ENCODE results near the gene SCARB1. TPM values are rescaled to one million over a fixed set of nuclear protein-coding genes. Genes with fewer than 3 reads are reported as not detected.

The SCARB1 gene
- total RNA-seq, 1 experiment from 2014 or later: 31.3 TPM

DNA sequence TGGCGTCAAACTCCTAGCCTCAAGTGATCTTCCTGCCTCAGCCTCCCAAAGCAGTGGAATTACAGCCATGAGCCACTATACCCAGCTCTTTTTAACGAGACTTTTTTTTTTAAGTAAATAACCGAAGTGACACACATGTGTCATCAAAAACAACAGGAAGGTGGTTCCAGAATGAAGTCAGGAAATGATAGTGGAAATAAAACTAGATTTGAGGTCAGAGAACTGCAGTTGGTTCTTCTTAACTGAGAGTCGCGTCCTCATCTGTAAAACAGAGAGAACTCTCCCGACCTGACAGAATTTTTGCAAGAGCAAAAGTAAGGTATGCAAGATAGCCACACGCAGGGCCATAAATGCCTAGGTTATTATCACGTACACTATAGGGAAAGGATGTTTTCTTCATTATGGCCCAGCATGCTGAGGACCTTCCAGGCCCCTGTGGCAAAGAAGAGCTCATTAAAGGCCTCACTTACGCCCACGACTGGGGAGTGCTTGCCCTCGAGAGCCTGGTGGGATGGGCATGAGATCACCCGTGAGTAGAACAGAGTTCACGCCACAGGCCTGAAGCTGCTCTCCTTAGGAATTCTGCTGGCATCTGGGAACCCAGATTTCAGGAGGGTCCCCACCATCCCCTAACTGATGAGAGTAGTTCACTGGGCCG is 67.2 kb downstream of the SCARB1 start:
- Histone ChIP-seq H3K4me1 (ENCODE audit: insufficient read depth, low read length) (peaks cover 8% of the 10 kb centered on the region), H3K4ac (ENCODE audit: low read depth, low read length) (no peak overlapping the region), H3K79me1 (ENCODE audit: insufficient read depth, low read depth, low read length, poor library complexity, severe bottlenecking) (no peaks in the 10 kb centered on the region), H2BK20ac (ENCODE audit: low read depth, low read length, poor library complexity, severe bottlenecking) (no peak overlapping the region), H4K20me1 (ENCODE audit: control insufficient read depth, insufficient read depth, insufficient read length) (no peaks in the 10 kb centered on the region), H3K27me3 (ENCODE audit: insufficient read depth, low read length) (no peaks in the 10 kb centered on the region), H3K23me2 (ENCODE audit: insufficient read length, low read depth, low read length, poor library complexity, severe bottlenecking) (no peaks in the 10 kb centered on the region), H3K4me2 (ENCODE audit: insufficient read depth, insufficient read length, low read length) (no peak overlapping the region), H2BK15ac (ENCODE audit: low read depth, low read length) (no peak overlapping the region), H2AFZ (ENCODE audit: low read length) (no peak overlapping the region), H2BK120ac (ENCODE audit: low read depth, low read length, poor library complexity, severe bottlenecking) (no peak overlapping the region), H3K9ac (ENCODE audit: extremely low read depth, insufficient read length, low read length) (no peak overlapping the region), H4K5ac (ENCODE audit: insufficient read length, low read depth, low read length) (no peak overlapping the region), H3K27ac (ENCODE audit: insufficient read length, low read depth, low read length) (no peak overlapping the region), H3T11ph (ENCODE audit: low read length) (no peak overlapping the region), H2AK5ac (ENCODE audit: insufficient read length, low read length) (no peak overlapping the region), H3K79me2 (ENCODE audit: insufficient read depth, low read length) (no peaks in the 10 kb centered on the region), H2BK5ac (ENCODE audit: insufficient read length, low read length) (no peak overlapping the region), H4K91ac (ENCODE audit: insufficient read length, low read depth, low read length) (no peak overlapping the region), H3K14ac (ENCODE audit: insufficient read depth, low read length) (no peak overlapping the region), H3K9me3 (ENCODE audit: control insufficient read depth, low read depth, low read length) (no peaks in the 10 kb centered on the region), H2BK12ac (ENCODE audit: insufficient read length, low read depth, low read length) (no peak overlapping the region), H3K23ac (ENCODE audit: insufficient read length, low read depth, low read length) (no peak overlapping the region), H3K56ac (ENCODE audit: insufficient read length, low read depth, low read length) (no peak overlapping the region), H3K18ac (ENCODE audit: insufficient read length, low read depth, low read length) (no peak overlapping the region), H4K8ac (replicated peaks; ENCODE audit: insufficient read length, low read depth, low read length) (no peak overlapping the region)
- H3K4me3 Mint-ChIP-seq: no peak overlapping the region
- DNase-seq: no peak
- no peaks in the 10 kb centered on the region for H3K27me3 Mint-ChIP-seq (ENCODE audit: low read depth)
- TF ChIP-seq, protein P1, sequence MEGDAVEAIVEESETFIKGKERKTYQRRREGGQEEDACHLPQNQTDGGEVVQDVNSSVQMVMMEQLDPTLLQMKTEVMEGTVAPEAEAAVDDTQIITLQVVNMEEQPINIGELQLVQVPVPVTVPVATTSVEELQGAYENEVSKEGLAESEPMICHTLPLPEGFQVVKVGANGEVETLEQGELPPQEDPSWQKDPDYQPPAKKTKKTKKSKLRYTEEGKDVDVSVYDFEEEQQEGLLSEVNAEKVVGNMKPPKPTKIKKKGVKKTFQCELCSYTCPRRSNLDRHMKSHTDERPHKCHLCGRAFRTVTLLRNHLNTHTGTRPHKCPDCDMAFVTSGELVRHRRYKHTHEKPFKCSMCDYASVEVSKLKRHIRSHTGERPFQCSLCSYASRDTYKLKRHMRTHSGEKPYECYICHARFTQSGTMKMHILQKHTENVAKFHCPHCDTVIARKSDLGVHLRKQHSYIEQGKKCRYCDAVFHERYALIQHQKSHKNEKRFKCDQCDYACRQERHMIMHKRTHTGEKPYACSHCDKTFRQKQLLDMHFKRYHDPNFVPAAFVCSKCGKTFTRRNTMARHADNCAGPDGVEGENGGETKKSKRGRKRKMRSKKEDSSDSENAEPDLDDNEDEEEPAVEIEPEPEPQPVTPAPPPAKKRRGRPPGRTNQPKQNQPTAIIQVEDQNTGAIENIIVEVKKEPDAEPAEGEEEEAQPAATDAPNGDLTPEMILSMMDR (conservative IDR thresholded peaks at IDR 0.05): no peak
- no peaks in the 10 kb centered on the region for H3K9me3 Mint-ChIP-seq
- no CpG with 5 or more reads among the region's 14 CpGs for WGBS (ENCODE audit: extremely low coverage, insufficient read length, low lambda C conversion rate)
- peaks cover 8 to 39% (median 21%) of the 10 kb centered on the region in 3 experiments; a peak in 6 of 7 replicates for H3K36me3 Mint-ChIP-seq (ENCODE audit: insufficient read depth in 1 of 3, low read depth in 3 of 3)
- peaks cover 17% of the 10 kb centered on the region in 2 experiments for H3K4me1 Mint-ChIP-seq
- H3K27ac Mint-ChIP-seq: peak overlapping the region in 1 of 3 experiments; percentile 87; a peak in 1 of 7 replicates
